A549 (cell line): Measurements from ENCODE around the gene ASPSCR1. TPM values are rescaled to one million over a fixed set of nuclear protein-coding genes. Genes with fewer than 3 reads are reported as not detected.

ENCODE experiments used
- ATAC-seq, 2 experiments: fragments of 200-7000 bp in 1 of 2; fragments of >200 bp in 1 of 2; cut with Nextera tagmentation in 1 of 2; cut with Tn5 transposase in 1 of 2; 3 replicates each; pipeline versions ENCODE4 v1.8.0 to v1.9.1; 2018 to 2020; ENCODE audit warnings: mild to moderate bottlenecking in 1 of 2, moderate library complexity in 1 of 2
- CTCF ChIA-PET: fragments of 300-600 bp; sonication (Branson Sonifier 250); formaldehyde crosslinking; extraction: SDS; loops from one replicate; lab custom pipeline; 2021; ENCODE audit warnings: antibody characterized with exemption, inconsistent platforms; lab: Yijun Ruan, JAX
- POLR2A ChIA-PET: fragments of 350-600 bp; formaldehyde crosslinking; extraction: SDS; loops from one replicate; lab custom pipeline; 2021; ENCODE audit warnings: antibody characterized with exemption, inconsistent platforms; lab: Yijun Ruan, JAX
- DNase-seq, 2 experiments: peaks; one replicate each; pipeline versions ENCODE4 v3.0.0 to v3.0.0-alpha.2; 2011 to 2016; ENCODE audit warnings: low read depth in 1 of 2, low spot score in 1 of 2
- FAIRE-seq: peaks from 2 replicates; lab custom pipeline; 2011; peaks lifted over from hg19 to GRCh38; lab: Jason Lieb, UNC
- H3K27ac ChIP-seq, 2 experiments: fragments of >200 bp; sonication (Bioruptor Twin); formaldehyde crosslinking; 3 replicates each; pipeline ENCODE4 v1.5.1; 2016 to 2017
- H3K4me1 ChIP-seq: fragments of >200 bp; sonication (Bioruptor Twin); formaldehyde crosslinking; 3 replicates; pipeline ENCODE4 v1.6.1; 2016
- H3K4me2 ChIP-seq: fragments of >200 bp; sonication (Bioruptor Twin); formaldehyde crosslinking; 3 replicates; pipeline ENCODE4 v1.6.1; 2016
- H3K4me3 ChIP-seq: fragments of >200 bp; sonication (Bioruptor Twin); formaldehyde crosslinking; 3 replicates; pipeline ENCODE4 v1.5.1; 2016
- H3K9me3 ChIP-seq: fragments of >200 bp; sonication (Bioruptor Twin); formaldehyde crosslinking; 3 replicates; pipeline ENCODE4 v1.6.1; 2016
- CBX8 ChIP-seq: fragments of 200-600 bp; sonication (generic); IDR thresholded peaks from 2 replicates; pipeline ENCODE4 v1.6.1; 2016
- EHMT2 ChIP-seq: fragments of 200-600 bp; sonication (generic); IDR thresholded peaks from 2 replicates; pipeline ENCODE4 v1.6.1; 2016; ENCODE audit warnings: antibody characterized with exemption, low read depth, mild to moderate bottlenecking, moderate library complexity
- EP300 ChIP-seq, 2 experiments: fragments of >200 bp; sonication (Bioruptor Twin); formaldehyde crosslinking; IDR thresholded peaks; 2 replicates in 1 of 2; 3 replicates in 1 of 2; pipeline ENCODE4 v1.6.1; 2016 to 2017
- FOXS1 ChIP-seq: fragments of 250-450 bp; sonication (Bioruptor Pico); IDR thresholded peaks from 2 replicates; pipeline ENCODE4 v1.5.0; 2020; ENCODE audit warnings: mild to moderate bottlenecking, moderate library complexity
- GATA3 ChIP-seq: IDR thresholded peaks from 2 replicates; pipeline ENCODE4 v1.6.1; 2012; ENCODE audit warnings: borderline replicate concordance
- HOXB5 ChIP-seq: fragments of 250-450 bp; sonication (Bioruptor Pico); IDR thresholded peaks from 2 replicates; pipeline ENCODE4 v1.5.0; 2020; ENCODE audit warnings: mild to moderate bottlenecking, moderate library complexity
- MAZ ChIP-seq: fragments of 150-350 bp; IDR thresholded peaks from 2 replicates; pipeline ENCODE4 v1.6.1; 2014; ENCODE audit warnings: antibody characterized with exemption, low read depth, low read length, borderline replicate concordance
- NFE2L2 ChIP-seq: fragments of 150-350 bp; conservative IDR thresholded peaks from 2 replicates; pipeline ENCODE4 v1.6.1; 2014; ENCODE audit warnings: low read length
- NPAS2 ChIP-seq: fragments of 250-450 bp; sonication (Bioruptor Pico); IDR thresholded peaks from 2 replicates; pipeline ENCODE4 v1.8.0; 2022; ENCODE audit warnings: mild to moderate bottlenecking, moderate library complexity, borderline replicate concordance
- POLR2A ChIP-seq: IDR thresholded peaks from 2 replicates; pipeline ENCODE4 v1.6.1; 2012; ENCODE audit warnings: mild to moderate bottlenecking, low read length
- RNF2 ChIP-seq: fragments of 200-600 bp; sonication (generic); IDR thresholded peaks from 2 replicates; pipeline ENCODE4 v1.6.1; 2016; ENCODE audit warnings: low read depth, mild to moderate bottlenecking, antibody characterized with exemption, moderate library complexity, borderline replicate concordance
- TP53 ChIP-seq: fragments of 250-450 bp; sonication (Bioruptor Pico); IDR thresholded peaks from 2 replicates; pipeline ENCODE4 v1.5.0; 2021; ENCODE audit warnings: mild to moderate bottlenecking, moderate library complexity
- WGBS: methylation state at CpG from one replicate; pipeline ENCODE4 v1.1.6; 2017; ENCODE audit errors: missing lambda C conversion rate; 5-methylcytosine and 5-hydroxymethylcytosine counted together
- polyA plus RNA-seq, 4 experiments: library from polyadenylated mRNA; depleted of rRNA in 3 of 4; stranded (reverse); fragments of >200 nt; fragmentation: RNase III in 1 of 4; extraction: RNeasy Plus Mini Kit Qiagen cat#74134 plus additional on column Dnase treatment in 1 of 4; gene quantifications; 2 replicates in 3 of 4; 3 replicates in 1 of 4; pipeline ENCODE4 v1.2.3, GENCODE V29; 2011 to 2017
- TF ChIP-seq, protein P1 (sequence below): fragments of >200 bp; sonication (Bioruptor Twin); formaldehyde crosslinking; IDR thresholded peaks from 3 replicates; pipeline ENCODE4 v1.5.1; 2016
- TF ChIP-seq, protein P2 (sequence below): fragments of 200-600 bp; sonication (generic); IDR thresholded peaks from 2 replicates; pipeline ENCODE4 v1.6.1; 2016; ENCODE audit warnings: antibody characterized with exemption, mild to moderate bottlenecking, moderate library complexity
- TF ChIP-seq, protein P3 (sequence below): fragments of >200 bp; sonication (Bioruptor Twin); formaldehyde crosslinking; IDR thresholded peaks from 3 replicates; pipeline ENCODE4 v1.6.1; 2016
- TF ChIP-seq, protein P4 (sequence below): fragments of 250-450 bp; sonication (Bioruptor Pico); IDR thresholded peaks from 2 replicates; pipeline ENCODE4 v1.5.0; 2020; ENCODE audit warnings: low read depth, mild to moderate bottlenecking, moderate library complexity
- TF ChIP-seq, protein P5 (sequence below): fragments of 250-450 bp; sonication (Bioruptor Pico); IDR thresholded peaks from 2 replicates; pipeline ENCODE4 v1.5.0; 2021; ENCODE audit warnings: mild to moderate bottlenecking, moderate library complexity, borderline replicate concordance
- TF ChIP-seq, protein P6 (sequence below): fragments of >200 bp; sonication (Bioruptor Twin); formaldehyde crosslinking; IDR thresholded peaks from 2 replicates; pipeline ENCODE4 v1.6.1; 2016

Gene ASPSCR1
- polyA plus RNA-seq, 2 of the 4 experiments (the other 2 are of a cell fraction), result 12.3 to 25.7 TPM

DNA sequence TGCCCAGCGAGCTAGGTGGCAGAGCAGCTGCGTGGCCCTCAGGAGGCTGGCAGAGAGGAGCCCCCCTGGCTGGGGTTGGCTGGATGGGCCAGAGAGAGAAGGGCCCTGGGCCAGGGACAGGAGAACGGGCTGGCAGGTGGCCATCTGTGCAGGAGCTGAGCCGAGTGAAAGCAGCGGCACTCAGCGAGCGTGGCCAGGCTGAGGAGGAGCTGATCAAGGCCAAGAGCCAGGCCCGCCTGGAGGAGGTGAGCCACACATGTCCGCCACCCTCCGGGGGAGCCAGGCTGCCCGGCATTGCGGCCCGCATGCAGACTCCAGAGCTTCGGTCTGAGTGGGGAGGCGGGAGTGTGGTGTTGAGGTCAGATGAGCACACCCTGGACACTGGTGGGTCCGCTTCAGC lies 52.0 kb downstream of the ASPSCR1 start:
- ATAC-seq (no peak), FAIRE-seq (no peak), DNase-seq (no peak)
- Histone ChIP-seq H3K27ac (no peak overlapping the region), H3K4me3 (no peak overlapping the region), H3K4me1 (peaks cover 6% of the 10 kb centered on the region; the same call in 1 of the 3 replicates), H3K9me3 (no peaks in the 10 kb centered on the region), H3K4me2 (no peak overlapping the region)
- POLR2A ChIA-PET, result interaction anchor here (1.3 to 3.4 kb wide), 3 partner anchors 8 to 70 kb away, joined by 4 to 33 read pairs (median 12); partner anchors contain the start of genes DCXR and FASN
- CTCF ChIA-PET, result interaction anchor here (0.8 to 33.2 kb wide), 45 partner anchors 10 to 746 kb away, joined by 3 to 794 read pairs (median 10); partner anchors contain the start of genes DCXR, DUS1L, GPS1 and MAFG
- 90% methylated on average over 16 of the region's 16 CpGs for WGBS
- TF ChIP-seq EHMT2, result no peak
- TF ChIP-seq NFE2L2, result no peak
- no peak for TF ChIP-seq HOXB5 (CRISPR knock-in tag)
- TF ChIP-seq, protein P1, sequence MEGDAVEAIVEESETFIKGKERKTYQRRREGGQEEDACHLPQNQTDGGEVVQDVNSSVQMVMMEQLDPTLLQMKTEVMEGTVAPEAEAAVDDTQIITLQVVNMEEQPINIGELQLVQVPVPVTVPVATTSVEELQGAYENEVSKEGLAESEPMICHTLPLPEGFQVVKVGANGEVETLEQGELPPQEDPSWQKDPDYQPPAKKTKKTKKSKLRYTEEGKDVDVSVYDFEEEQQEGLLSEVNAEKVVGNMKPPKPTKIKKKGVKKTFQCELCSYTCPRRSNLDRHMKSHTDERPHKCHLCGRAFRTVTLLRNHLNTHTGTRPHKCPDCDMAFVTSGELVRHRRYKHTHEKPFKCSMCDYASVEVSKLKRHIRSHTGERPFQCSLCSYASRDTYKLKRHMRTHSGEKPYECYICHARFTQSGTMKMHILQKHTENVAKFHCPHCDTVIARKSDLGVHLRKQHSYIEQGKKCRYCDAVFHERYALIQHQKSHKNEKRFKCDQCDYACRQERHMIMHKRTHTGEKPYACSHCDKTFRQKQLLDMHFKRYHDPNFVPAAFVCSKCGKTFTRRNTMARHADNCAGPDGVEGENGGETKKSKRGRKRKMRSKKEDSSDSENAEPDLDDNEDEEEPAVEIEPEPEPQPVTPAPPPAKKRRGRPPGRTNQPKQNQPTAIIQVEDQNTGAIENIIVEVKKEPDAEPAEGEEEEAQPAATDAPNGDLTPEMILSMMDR, result no peak
- no peak for TF ChIP-seq CBX8
- no peak for TF ChIP-seq NPAS2 (CRISPR knock-in tag)
- TF ChIP-seq EP300 (IDR thresholded peaks at IDR 0.05), result no peak

DNA sequence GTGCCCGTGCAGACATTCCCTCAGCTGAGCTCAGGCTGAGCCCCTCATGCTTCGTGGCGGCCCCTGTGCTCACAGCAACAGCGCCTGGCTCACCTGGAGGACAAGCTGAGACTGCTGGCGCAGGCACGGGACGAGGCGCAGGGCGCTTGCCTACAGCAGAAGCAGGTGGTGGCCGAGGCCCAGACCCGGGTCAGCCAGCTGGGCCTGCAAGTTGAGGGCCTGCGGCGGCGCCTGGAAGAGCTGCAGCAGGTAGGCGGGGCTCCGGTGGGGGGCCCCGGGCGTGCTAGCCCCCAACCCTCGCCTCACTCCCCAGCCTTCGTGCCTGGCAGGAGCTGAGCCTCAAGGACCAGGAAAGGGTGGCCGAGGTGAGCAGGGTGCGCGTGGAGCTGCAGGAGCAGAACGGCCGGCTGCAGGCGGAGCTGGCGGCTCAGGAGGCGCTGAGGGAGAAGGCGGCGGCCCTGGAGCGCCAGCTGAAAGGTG lies 52.6 kb downstream of the ASPSCR1 start:
- 61% methylated on average over 31 of the region's 31 CpGs for WGBS
- no peak overlapping the region for H3K4me3 ChIP-seq
- CTCF ChIA-PET, result interaction anchor here (0.7 to 33.2 kb wide), 80 partner anchors 9 to 745 kb away, joined by 3 to 794 read pairs (median 6); partner anchors contain the start of genes DCXR, DUS1L, GPS1 and MAFG
- POLR2A ChIA-PET, result interaction anchor here (0.6 to 3.4 kb wide), 10 partner anchors 7 to 206 kb away, joined by 3 to 33 read pairs (median 4); partner anchors contain the start of genes DCXR, FASN and MAFG
- H3K27ac ChIP-seq, result peak overlapping the region in 1 of 2 experiments; percentile 64; a peak in 1 of 6 replicates
- TF ChIP-seq CBX8, result no peak
- no peak for TF ChIP-seq NPAS2 (CRISPR knock-in tag)
- TF ChIP-seq FOXS1 (CRISPR knock-in tag), result no peak
- TF ChIP-seq EHMT2, result no peak
- TF ChIP-seq GATA3, result no peak
- H3K4me2 ChIP-seq, result peak overlapping the region; percentile 94
- peaks cover 5% of the 10 kb centered on the region; the same call in 1 of the 3 replicates for H3K4me1 ChIP-seq
- FAIRE-seq, result no peak
- ATAC-seq, result peak; percentile 6 to 40
- H3K9me3 ChIP-seq, result no peaks in the 10 kb centered on the region
- no peak for DNase-seq

DNA sequence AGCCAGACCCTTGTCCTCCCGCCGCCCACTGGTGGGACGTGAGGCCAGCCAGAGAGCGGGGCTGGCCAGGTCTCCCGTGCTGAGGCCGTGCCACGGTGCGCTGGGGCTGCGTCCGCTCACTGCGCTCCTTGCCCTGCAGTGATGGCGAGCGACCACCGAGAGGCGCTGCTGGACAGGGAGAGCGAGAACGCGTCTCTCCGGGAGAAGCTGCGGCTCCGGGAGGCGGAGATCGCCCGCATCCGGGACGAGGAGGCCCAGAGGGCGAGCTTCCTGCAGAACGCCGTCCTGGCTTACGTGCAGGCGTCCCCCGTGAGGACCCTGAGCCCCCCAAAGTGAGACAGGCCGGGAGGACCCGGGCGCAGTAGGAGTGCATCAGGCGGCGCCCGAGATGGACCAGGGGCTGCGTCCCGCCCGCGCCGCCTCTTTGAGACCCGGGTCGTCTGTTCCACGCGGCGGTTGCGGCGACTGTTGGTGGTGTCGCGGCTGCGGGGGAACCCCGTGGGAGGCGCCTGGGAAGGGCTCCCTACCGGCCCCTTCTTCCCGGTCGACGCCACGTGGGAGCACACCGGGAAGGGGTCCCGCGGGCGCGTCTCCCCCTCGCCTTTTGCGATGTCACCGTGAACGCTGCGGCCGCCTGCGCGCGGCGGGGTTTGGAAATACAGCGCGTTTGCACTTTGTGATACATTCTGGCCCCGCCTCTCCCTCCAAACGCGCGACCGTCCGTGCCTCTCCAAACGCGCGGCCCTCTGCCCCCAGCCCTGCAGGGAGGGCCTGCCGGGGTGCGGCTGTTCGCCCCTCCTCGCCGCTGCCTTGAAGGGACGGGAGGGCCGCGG lies 53.3 kb downstream of the ASPSCR1 start:
- Histone ChIP-seq H3K9me3 (no peaks in the 10 kb centered on the region), H3K4me3 (peak overlapping the region; percentile 66), H3K4me2 (peak overlapping the region; percentile 94), H3K27ac (peak overlapping the region; percentile 75 to 94), H3K4me1 (peaks cover 5% of the 10 kb centered on the region; the same call in 1 of the 3 replicates)
- ATAC-seq (peak; percentile 62 to 88), DNase-seq (peak; percentile 92 to 93), FAIRE-seq (peak; percentile 84)
- ChIA-PET POLR2A (interaction anchor here (0.6 to 3.4 kb wide), 9 partner anchors 27 to 206 kb away, joined by 3 to 33 read pairs (median 3); partner anchors contain the start of genes FASN and MAFG), CTCF (interaction anchor here (0.6 to 33.2 kb wide), 100 partner anchors 9 to 818 kb away, joined by 3 to 794 read pairs (median 5); partner anchors contain the start of genes DCXR, DUS1L, GPS1 and MAFG)
- WGBS, result 3% methylated on average over 45 of the region's 94 CpGs
- TF ChIP-seq CBX8 (no peak), RNF2 (peak; percentile 95; the same call in 1 of the 2 replicates), MAZ (no peak), POLR2A (peak; percentile 31; the same call in 1 of the 2 replicates), TP53 (CRISPR knock-in tag) (peak; percentile 65; the same call in 1 of the 2 replicates), GATA3 (no peak)
- TF ChIP-seq, protein P2, sequence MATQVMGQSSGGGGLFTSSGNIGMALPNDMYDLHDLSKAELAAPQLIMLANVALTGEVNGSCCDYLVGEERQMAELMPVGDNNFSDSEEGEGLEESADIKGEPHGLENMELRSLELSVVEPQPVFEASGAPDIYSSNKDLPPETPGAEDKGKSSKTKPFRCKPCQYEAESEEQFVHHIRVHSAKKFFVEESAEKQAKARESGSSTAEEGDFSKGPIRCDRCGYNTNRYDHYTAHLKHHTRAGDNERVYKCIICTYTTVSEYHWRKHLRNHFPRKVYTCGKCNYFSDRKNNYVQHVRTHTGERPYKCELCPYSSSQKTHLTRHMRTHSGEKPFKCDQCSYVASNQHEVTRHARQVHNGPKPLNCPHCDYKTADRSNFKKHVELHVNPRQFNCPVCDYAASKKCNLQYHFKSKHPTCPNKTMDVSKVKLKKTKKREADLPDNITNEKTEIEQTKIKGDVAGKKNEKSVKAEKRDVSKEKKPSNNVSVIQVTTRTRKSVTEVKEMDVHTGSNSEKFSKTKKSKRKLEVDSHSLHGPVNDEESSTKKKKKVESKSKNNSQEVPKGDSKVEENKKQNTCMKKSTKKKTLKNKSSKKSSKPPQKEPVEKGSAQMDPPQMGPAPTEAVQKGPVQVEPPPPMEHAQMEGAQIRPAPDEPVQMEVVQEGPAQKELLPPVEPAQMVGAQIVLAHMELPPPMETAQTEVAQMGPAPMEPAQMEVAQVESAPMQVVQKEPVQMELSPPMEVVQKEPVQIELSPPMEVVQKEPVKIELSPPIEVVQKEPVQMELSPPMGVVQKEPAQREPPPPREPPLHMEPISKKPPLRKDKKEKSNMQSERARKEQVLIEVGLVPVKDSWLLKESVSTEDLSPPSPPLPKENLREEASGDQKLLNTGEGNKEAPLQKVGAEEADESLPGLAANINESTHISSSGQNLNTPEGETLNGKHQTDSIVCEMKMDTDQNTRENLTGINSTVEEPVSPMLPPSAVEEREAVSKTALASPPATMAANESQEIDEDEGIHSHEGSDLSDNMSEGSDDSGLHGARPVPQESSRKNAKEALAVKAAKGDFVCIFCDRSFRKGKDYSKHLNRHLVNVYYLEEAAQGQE, result no peak
- TF ChIP-seq, protein P3, sequence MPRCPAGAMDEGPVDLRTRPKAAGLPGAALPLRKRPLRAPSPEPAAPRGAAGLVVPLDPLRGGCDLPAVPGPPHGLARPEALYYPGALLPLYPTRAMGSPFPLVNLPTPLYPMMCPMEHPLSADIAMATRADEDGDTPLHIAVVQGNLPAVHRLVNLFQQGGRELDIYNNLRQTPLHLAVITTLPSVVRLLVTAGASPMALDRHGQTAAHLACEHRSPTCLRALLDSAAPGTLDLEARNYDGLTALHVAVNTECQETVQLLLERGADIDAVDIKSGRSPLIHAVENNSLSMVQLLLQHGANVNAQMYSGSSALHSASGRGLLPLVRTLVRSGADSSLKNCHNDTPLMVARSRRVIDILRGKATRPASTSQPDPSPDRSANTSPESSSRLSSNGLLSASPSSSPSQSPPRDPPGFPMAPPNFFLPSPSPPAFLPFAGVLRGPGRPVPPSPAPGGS, result 0 out of 3 replicates have a peak, but pooled peaks have one; percentile 41
- TF ChIP-seq, protein P4, sequence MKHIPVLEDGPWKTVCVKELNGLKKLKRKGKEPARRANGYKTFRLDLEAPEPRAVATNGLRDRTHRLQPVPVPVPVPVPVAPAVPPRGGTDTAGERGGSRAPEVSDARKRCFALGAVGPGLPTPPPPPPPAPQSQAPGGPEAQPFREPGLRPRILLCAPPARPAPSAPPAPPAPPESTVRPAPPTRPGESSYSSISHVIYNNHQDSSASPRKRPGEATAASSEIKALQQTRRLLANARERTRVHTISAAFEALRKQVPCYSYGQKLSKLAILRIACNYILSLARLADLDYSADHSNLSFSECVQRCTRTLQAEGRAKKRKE (CRISPR knock-in tag), result no peak
- TF ChIP-seq, protein P5, sequence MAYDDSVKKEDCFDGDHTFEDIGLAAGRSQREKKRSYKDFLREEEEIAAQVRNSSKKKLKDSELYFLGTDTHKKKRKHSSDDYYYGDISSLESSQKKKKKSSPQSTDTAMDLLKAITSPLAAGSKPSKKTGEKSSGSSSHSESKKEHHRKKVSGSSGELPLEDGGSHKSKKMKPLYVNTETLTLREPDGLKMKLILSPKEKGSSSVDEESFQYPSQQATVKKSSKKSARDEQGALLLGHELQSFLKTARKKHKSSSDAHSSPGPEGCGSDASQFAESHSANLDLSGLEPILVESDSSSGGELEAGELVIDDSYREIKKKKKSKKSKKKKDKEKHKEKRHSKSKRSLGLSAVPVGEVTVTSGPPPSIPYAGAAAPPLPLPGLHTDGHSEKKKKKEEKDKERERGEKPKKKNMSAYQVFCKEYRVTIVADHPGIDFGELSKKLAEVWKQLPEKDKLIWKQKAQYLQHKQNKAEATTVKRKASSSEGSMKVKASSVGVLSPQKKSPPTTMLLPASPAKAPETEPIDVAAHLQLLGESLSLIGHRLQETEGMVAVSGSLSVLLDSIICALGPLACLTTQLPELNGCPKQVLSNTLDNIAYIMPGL (CRISPR knock-in tag), result no peak
- TF ChIP-seq, protein P6, sequence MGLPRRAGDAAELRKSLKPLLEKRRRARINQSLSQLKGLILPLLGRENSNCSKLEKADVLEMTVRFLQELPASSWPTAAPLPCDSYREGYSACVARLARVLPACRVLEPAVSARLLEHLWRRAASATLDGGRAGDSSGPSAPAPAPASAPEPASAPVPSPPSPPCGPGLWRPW, result no peak
